Hepatic stellate cell (primary cell): ENCODE measurements around the gene DHX58.

Experiments used
- DNase-seq: peaks from one replicate; pipeline ENCODE4 v3.0.0; 2011; ENCODE audit warnings: low spot score

DHX58 gene

DNA sequence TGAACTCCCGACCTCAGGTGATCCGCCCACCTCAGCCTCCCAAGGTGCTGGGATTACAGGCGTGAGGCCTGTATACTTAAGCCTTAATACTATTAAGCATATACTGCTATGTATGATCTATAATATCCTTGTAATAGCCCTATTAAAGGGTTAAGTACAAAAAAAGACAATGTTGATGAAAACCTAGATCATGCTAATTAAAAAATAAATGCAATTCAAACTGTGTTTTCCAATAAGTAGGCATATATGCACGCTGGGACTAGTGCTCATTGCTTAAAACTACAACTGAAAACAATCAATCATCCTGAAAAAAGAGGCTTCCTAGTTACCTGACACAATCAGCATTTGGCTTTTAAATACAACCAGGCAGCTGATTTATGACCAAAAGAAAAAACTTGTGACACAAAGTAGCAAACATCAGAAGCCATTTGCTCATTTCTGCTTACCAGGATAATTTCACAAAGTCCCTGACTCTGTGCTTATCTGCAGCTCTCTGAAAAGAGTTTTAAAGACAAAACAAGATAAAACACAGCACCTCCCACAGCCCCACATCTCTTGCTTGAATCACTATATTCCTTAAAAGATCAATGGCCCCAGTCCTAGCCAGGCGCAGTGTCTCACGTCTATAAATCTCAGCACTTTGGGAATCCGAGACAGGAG lies 25.3 kb downstream of the DHX58 start:
- no peak for DNase-seq

DNA sequence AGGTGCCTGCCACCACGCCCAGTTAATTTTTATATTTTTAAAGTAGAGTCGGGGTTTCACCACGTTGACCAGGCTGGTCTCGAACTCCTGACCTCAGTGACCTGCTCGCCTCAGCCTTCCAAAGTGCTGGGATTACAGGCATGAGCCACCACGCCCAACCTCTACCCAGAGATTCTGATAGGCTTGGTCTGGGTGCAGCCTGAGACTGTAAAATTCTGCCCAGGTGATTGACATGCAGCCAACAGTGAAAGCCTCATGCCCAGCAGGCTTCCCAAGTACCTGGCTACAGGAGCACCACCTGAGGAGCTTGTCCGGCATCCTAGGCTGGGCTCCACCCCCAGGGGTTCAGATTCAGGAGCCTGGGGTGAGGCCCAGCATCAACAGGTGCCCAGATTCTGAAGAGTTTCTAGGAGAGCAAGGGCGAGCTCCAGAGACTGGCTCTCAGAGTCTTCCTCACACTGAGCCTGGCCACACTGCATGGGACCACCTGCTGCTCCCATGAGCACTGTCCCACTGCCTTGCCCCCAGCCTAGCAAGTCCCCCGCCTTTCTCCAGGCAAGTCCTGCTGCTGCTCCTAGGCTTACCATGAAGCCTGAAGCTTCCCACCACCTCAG lies 30.9 kb downstream of the DHX58 start:
- no peak for DNase-seq

DNA sequence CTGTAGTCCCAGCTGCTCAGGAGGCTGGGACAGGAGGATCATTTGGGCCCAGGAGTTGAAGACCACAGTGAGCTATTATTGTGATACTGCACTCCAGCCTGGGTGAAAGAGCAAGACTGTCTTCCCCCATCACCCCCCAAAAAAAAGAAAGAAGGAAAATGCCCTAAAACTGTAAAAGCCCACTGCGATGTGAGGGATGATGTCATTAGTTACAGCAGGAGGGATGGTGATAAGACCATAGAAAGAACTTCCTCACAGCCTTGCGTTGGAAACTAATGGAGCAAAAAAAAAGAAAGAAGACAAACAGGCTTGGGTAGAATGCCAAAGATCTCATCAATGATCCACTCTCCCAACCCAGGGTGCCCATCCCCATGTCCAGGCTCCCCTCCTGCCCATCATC lies 33.0 kb downstream of the DHX58 start:
- no peak for DNase-seq

DNA sequence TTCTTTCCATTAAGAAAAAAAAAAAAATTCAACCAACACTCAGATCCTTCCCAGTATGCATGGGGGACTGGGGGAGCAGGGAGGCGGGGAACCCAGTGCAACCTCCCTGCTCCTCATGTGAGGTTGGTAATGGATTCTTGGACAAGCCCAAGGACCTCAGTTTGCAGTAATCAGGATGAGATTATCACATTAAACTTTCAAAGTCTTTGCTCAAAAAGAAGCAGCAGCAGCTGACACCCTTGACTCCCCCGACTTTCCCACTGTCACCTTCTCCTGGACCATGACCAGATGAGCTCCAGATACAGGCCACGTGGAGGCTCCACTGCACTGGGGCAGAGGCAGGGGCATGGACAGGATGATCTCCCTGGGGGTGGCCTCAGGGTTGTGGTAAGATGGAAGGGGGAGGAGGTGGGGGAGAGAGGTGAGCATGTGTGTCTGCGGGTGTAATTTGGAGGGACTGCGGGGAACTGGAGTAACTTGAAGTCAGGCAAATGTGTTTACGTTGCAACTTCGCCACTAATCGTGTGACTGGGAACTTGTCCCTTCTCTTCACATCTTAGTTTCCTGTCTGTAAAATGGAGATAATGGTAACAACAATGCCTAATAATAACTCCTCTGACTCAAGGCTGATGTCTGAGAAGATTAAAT lies 34.0 kb downstream of the DHX58 start:
- no peak for DNase-seq

DNA sequence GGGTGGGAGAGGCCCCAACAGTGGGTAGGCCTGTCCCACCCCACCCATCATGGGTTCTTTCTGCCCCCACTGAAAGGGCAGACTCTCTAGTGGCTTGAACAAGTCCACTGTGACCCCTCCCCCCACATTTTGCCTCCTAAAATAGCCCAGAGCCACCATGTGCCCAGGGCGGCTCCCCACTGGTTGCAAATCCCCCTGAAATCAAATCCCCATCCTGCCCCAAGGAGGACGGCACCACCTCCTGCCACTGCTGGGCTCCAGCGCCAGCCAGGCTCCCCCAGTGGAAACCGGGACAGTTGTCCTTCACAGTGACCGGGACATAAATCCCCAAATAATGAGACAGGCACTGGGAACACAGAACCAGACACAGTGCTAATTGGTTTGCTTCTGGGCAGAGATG lies 34.8 kb downstream of the DHX58 start:
- DNase-seq, result no peak

DNA sequence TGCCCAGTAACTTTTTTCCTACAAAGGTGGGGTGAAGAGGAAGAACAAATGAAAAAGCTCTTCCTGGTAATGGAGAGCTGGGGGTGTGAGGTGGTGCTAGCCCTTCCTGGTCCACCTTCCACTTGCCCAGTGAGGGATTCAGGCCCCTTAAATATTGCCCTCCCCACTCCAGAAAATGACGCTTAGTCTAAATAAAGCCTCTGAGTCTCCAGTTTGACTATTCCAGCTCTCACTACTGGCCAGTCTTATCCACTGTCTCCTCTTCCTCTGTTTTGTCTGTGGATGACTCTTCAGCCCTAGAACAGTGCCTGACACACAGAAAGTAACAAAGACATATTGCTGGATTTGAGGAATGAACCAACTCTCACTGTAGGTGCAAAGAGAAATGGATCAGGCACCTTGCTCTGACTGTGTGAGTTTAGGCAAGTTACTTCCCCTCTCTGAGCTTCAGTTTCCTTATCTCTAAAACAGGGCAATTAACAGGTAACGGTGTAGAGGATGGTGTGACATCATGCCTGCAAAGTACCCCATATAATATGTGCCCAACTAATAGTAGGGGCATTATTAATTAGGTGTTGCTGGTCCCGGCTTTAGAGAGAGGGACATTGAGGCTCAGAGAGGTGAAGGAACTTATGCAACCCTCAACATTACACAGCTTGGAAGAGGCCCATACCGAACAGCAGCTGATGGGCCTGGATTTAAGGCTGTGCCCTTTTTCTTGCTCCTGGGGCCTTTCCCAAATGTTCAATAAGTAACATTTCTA lies 35.5 kb downstream of the DHX58 start:
- no peak for DNase-seq

DNA sequence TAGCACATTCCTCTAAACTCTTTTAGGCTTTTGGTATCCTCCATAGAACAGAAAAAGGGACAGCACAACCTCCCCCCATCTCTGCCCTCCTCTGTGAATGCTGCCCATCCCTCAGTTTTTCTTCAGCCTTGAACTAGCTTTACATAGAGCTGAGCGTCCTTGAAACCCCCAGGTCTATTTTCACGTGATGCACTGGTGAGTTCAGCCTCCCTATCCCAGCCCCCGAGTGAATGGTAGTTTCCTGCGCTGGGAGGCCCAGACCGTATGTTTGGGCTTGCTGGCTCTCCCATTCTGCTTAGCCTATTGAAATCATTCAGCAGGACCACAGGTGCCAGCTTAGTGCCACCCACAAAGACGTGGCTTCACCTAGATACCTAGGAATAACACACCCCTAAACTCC lies 36.7 kb downstream of the DHX58 start:
- no peak for DNase-seq

DNA sequence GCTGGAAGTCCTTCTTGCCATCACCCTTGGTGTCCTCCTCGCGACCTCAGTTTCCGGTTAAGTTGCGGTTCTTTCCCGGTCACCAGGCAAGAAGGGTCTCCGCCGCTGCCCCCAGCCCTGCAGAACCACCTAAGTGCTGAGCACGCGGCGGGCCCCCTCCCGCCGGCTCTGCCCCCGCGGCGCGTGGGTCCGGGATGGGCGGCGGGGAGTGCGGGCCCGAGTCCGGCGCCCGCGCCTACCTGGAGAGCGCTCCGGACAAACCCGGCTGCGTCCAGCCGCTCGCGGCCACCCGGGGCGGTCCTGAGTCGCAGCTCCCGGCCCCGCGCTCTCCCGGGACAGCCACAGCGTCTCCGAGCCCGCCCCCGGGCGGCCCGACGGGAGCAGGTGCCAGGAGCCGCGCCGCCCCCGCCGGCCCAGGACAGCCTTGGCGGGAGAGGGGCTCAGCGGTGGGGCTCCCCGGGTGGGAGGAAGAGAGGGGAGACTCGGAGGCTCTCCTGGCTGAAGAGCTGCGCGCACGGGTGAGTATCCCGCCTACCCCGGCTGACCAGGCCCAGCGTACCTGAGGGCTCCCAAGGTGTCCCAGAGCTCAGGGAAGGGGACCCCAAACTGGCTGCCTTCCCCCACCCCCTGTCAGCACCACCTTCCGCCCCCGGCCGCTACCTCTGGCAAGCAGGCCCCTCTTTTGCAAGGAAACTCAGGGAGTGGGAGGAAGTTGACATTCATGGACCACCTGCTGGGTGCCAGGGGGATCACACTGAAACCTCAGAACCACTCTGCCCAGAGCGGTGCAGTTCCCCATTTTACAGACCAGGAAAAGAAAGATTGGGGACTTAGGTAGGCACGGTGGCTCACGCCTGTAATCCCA lies 40.0 kb downstream of the DHX58 start:
- no peak for DNase-seq

DNA sequence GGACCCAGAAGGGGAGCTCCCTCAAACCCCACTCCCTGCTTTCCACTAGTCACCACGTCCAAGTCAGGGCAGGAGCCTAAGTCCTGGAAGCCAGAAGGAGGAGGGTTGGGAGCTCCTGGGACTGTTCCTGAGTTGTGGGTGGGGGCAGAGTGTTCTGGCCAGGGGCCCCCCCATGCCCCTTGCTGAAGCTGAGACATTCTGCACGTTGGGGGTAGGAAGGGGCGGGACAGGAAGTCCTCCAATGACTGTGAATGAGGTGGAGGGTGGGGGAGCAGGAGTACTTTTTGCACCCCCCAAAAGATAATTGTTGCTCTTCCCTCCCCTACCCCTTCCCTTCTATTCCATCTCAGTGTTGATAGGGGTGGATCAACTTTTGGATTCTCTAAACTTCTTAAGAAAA lies 40.7 kb downstream of the DHX58 start:
- no peak for DNase-seq

DNA sequence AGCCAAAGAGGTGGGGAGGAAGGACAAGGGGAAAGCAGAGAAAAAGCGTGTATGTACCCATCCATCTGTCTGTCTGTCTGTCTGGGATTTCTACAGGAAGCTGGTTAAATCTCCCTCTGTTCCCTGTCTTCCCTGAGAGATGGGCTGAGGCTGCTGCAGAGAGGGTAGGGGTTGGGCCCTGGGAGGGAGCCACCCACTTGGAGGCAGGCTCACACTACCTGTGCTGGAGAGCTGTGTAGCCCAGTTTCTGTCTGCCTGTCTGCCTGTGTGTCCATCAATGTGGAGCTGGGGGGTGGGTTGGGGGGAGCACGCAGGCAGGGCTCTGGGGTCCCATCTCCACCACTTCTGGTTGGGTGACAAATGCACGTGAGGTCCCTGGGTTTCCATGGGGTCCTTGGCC lies 43.5 kb downstream of the DHX58 start:
- DNase-seq, result no peak

DNA sequence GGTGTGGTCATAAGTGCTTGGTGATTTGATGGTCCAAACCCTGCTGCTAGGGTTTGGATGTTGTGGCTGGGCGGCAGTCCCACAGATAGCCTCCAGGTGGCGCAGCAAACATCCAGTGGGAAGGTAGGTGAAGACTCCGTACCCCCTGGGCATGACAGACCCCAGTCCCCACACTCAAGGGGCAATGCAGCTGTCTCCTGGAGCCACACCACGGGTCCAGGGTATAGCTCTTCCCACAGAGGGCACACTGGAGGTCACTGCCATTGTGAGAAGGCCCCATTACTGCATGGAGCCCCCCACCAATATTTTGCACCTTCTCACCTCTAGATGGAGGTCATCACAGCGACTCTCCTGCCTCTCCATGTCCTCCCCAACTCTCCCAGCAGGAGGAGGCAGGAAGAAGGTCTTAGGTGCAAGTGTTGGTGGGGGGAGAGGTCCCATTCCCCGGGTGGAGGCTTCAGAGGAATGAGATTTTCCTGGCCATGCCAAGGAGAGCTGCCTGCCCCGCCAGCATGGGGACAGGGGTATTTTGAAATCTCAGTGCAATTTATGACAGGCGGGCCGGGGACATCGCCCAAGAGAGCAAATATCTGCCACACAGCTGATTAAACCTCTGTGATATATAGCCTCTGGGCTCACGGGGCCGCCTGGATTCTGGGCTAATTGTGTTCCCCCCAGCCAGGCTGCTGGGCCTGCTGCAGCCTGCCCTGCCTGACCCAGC lies 45.0 kb downstream of the DHX58 start:
- DNase-seq, result peak; percentile 63

DNA sequence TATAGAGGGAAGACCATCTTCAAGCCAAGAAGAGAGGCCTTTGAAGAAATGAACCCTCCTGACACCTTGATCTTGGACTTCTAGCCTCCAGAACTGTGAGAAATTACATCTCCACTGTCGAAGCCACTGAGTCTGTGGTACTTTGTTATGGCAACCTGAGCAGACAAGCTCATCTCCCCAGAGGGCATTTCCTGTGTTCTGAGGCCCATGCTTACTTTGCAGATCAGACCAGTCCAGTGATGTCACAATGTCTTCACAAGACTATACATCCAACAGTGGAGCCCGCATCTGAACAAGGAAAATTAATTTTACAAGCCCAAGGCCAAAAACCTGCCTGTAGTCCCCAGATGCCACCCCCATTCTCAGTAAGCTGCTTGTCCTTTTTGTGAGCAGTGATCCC lies 47.3 kb downstream of the DHX58 start:
- DNase-seq, result no peak

DNA sequence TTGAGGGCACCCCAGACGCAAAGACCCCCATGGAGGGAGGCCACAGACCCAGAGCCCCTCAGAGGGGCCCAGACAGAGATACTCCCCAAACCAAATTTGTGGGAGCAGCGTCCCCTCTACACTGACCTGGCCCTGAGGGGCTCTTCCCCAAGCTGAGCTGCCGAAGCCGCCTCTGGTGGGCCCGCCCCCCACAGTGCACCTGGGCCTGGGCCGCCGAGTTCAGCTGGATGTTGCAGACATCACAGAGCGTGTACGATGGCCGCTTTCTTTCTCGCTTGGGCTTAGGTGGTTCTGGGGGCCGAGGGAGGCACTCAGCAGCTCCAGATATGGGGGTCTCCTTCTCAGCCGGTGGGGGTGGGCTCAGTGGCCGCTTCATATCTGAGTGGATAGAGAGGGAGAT lies 49.8 kb downstream of the DHX58 start:
- no peak for DNase-seq

DNA sequence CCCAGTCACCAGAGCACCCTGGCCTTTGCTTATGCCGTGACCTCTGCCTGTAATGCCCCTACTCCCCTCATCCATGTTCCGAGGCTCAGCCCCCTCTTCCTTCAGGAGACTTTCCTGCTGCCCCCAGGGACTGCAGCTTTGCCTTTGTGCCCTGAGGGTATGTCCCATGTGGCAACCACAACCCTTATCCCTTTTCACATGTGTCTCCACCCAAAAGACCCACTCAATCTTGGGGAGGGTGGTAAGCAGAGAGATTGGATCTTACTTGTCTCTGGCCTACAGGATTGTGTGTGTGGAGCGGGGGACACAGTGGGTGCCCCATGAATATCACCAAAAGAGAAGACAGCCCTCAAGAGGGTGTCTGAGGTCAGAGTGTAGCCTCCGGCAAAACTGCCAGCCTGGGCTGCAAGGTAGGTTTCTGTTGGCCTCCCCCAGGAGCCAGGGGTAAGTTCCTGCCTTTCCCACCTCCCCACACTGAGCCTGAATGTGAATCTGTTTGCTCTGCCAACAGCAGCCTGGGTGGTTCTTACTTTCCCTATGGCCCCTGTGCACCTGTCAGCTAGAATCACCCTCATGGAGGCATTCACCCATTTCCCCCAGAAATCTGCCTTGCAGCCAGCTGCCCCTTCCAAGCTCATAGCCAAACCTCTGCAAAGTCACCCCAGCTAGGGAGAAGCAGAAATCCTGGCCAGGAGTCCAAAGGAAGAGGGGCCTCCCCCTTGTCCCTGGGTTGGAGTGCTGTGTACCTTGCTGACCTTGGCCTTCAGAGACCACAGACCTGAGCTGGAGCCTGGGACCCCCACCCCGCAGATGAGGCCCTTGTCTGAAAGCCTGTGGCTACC lies 50.6 kb downstream of the DHX58 start:
- no peak for DNase-seq

DNA sequence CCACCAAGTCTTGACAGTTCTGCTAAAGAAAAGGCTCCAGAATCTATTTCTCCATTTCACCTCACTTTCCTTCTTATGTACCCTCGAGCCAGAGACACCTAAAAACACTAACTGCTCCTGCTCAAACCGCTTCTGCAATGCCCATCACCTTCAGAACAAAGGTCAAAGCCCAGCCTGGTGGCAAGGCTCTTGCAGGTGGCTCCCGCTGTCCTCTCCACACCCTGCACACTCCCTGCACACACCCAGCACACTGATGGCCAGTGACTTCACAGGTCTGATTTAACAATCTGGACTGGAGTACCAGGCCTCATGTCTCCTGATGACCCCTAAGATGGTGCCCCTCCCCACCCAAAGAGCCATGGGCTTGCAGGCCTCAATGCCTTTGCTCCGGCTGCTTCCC lies 52.3 kb downstream of the DHX58 start:
- DNase-seq, result no peak

DNA sequence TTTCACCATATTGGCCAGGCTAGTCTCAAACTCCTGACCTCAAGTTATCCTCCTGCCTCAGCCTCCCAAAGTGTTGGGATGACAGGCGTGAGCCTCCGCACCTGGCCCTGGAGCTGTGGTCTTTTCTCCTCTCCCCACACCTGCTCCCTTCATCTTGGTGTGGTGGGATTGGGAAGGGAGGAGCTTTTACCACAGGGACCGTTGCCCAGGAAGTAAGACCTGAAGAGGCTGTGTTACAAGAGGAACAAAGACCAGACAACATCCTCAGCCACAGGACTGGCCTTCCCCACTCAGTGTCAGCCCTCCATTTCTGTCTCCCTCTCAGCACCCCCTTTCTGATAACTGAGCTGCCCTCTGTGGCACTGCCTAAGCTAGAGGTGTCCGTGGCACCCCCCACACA lies 52.7 kb downstream of the DHX58 start:
- DNase-seq, result no peak

DNA sequence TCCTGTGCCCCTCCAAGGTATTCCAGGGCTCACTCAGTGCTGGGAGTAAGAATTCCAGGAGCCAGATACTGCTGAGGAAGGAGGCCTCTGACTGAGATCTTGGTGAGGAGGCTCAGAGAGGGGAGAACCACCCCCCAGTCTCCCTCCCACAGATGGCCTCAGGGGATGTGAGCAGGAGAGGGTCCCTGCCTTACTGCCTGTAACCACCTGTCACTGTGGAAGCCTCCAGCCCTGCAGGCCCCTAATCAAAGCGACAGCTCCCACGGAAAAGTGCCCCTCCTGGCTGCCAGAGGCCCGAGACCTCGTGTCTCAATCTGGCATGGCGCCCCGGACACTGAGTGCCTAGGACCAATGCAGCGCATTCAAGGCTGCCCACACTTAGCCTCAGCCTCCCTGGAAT lies 54.5 kb downstream of the DHX58 start:
- no peak for DNase-seq

DNA sequence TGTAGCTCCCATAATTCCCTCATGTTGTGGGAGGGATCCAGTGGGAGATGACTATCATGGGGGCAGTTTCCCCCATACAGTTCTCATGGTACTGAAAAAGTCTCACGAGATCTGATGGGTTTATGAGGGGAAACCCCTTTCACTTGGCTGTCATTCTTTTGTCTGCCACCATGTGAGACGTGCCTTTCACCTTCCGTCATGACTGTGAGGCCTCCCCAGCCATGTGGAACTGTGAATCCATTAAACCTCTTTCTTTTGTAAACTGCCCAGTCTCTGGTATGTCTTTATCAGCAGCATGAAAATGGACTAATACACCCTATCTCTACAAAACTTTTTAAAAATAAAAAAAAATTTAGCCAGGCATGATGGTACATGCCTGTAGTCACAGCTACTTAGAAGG lies 55.9 kb downstream of the DHX58 start:
- no peak for DNase-seq

DNA sequence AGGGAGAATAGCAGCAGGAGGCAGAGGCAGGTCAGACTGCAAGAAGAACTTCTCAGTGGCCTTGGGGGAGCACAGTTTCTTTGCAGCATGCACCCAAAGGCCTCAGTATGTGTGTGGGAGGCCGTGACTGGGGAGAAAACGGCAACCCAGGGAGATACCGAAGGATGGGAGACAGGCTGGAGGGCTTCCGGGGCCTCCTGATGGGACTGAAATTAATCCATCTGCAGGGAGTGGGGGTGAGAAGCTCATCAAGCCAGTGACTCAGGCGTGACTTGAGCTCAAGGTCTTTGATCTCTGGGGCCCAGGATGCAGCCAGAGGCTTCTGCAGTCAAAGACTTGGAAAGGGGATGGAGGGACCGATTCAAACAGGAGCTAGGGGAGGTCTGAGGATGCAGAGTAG lies 57.0 kb downstream of the DHX58 start:
- no peak for DNase-seq

DNA sequence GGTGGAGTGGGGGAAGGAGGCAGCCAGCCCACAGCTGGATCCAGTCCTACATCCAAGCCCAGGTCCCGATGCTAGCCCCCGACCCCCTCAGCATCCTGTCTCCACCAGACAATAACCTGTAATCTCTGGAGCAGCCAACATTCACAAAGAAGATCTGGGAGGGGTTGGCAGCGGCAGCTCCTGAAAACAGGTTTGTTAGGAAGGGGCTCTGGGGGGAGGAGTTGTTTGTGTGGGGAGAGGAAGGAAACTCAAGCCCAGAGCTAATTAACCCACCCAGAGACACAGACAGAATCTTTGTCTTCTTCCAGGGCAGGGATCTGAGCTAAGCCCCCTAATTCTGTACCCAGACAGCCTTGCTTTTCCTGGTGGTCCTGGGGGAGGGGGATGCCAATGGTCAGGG lies 57.5 kb downstream of the DHX58 start:
- DNase-seq, result no peak
